IPS DF 6.9 (cell line): ENCODE data around the gene BOD1.
"Not testable (repeated sequence)": the region's sequence is repeated elsewhere in the genome, so short reads cannot be mapped to it uniquely, and the experiment has no call there.

Source experiments
- DNase-seq: peaks from one replicate; pipeline ENCODE4 v3.0.0-alpha.2; 2013; ENCODE audit warnings: low read depth, low spot score
- H3K27ac ChIP-seq: one replicate; pipeline ENCODE4 v1.5.1; 2013; ENCODE audit warnings: low read length, control low read depth
- H3K27me3 ChIP-seq: 2 replicates; pipeline ENCODE4 v1.6.1; 2013; ENCODE audit warnings: mild to moderate bottlenecking, low read length; ENCODE audit not compliant: control insufficient read depth, insufficient read depth
- H3K36me3 ChIP-seq: 2 replicates; pipeline ENCODE4 v1.6.1; 2013; ENCODE audit warnings: low read length; ENCODE audit not compliant: control insufficient read depth, insufficient read depth
- H3K4me1 ChIP-seq: 2 replicates; pipeline ENCODE4 v1.6.1; 2013; ENCODE audit warnings: low read length; ENCODE audit not compliant: control insufficient read depth, insufficient read depth
- H3K4me3 ChIP-seq: 2 replicates; pipeline ENCODE4 v1.5.1; 2013; ENCODE audit warnings: mild to moderate bottlenecking, low read length
- H3K9me3 ChIP-seq: 2 replicates; pipeline ENCODE4 v1.6.1; 2013; ENCODE audit warnings: low read length, inconsistent platforms; ENCODE audit not compliant: control insufficient read depth, insufficient read depth
- WGBS: extraction: QIAGEN DNeasy Blood & Tissue Kit; methylation state at CpG from one replicate; pipeline ENCODE4 v1.1.7; 2013; ENCODE audit warnings: mixed read lengths, missing lambda C conversion rate; ENCODE audit not compliant: insufficient read length, insufficient coverage; 5-methylcytosine and 5-hydroxymethylcytosine counted together

BOD1 gene

GRCh38 chr5:173594061-173594460 lies 22.4 kb downstream of the BOD1 start:
- H3K9me3 ChIP-seq: no peaks in the 10 kb centered on the region; the same call in 1 of the 2 replicates
- H3K4me1 ChIP-seq: no peaks in the 10 kb centered on the region; the same call in 1 of the 2 replicates
- no CpG with 5 or more reads among the region's 3 CpGs for WGBS
- no peaks in the 10 kb centered on the region for H3K36me3 ChIP-seq
- DNase-seq: no peak
- no peaks in the 10 kb centered on the region for H3K27me3 ChIP-seq
- no peak overlapping the region for H3K27ac ChIP-seq
- H3K4me3 ChIP-seq: no peak overlapping the region

- DNase-seq: no peak
- Histone ChIP-seq H3K4me1 (no peaks in the 10 kb centered on the region; the same call in 1 of the 2 replicates), H3K9me3 (no peaks in the 10 kb centered on the region; the same call in 1 of the 2 replicates), H3K27me3 (no peaks in the 10 kb centered on the region), H3K36me3 (no peaks in the 10 kb centered on the region), H3K4me3 (no peak overlapping the region), H3K27ac (no peak overlapping the region)
- no CpG with 5 or more reads among the region's 2 CpGs for WGBS
Observed at GRCh38 chr5:173592050-173592669, 24.3 kb downstream of the BOD1 start.

- DNase-seq: no peak
- Histone ChIP-seq H3K9me3 (no peaks in the 10 kb centered on the region; the same call in 1 of the 2 replicates), H3K4me1 (no peaks in the 10 kb centered on the region; the same call in 1 of the 2 replicates), H3K27me3 (no peaks in the 10 kb centered on the region), H3K4me3 (no peak overlapping the region), H3K36me3 (no peaks in the 10 kb centered on the region), H3K27ac (no peak overlapping the region)
- no CpG with 5 or more reads among the region's 11 CpGs for WGBS
Observed at GRCh38 chr5:173591056-173591514, 25.4 kb downstream of the BOD1 start.

GRCh38 chr5:173590436-173591055 lies 25.9 kb downstream of the BOD1 start:
- no peaks in the 10 kb centered on the region; the same call in 1 of the 2 replicates for H3K9me3 ChIP-seq
- no peak overlapping the region for H3K27ac ChIP-seq
- DNase-seq: no peak
- H3K27me3 ChIP-seq: no peaks in the 10 kb centered on the region
- H3K4me3 ChIP-seq: no peak overlapping the region
- H3K4me1 ChIP-seq: no peaks in the 10 kb centered on the region
- no peaks in the 10 kb centered on the region for H3K36me3 ChIP-seq
- WGBS: no CpG with 5 or more reads among the region's 8 CpGs

- not testable (repeated sequence) for H3K9me3 ChIP-seq, H3K4me1 ChIP-seq, H3K36me3 ChIP-seq, H3K27me3 ChIP-seq, H3K4me3 ChIP-seq, H3K27ac ChIP-seq, DNase-seq
- WGBS: no CpG with 5 or more reads among the region's 3 CpGs
Observed at GRCh38 chr5:173586133-173586532, 30.3 kb downstream of the BOD1 start.

- no peaks in the 10 kb centered on the region for H3K27me3 ChIP-seq
- WGBS: no CpG with 5 or more reads among the region's 2 CpGs
- no peaks in the 10 kb centered on the region for H3K36me3 ChIP-seq
- no peak overlapping the region for H3K4me3 ChIP-seq
- H3K9me3 ChIP-seq: peaks cover 2% of the 10 kb centered on the region
- no peak overlapping the region for H3K27ac ChIP-seq
- no peaks in the 10 kb centered on the region for H3K4me1 ChIP-seq
- no peak for DNase-seq
Observed at GRCh38 chr5:173583346-173583745, 33.1 kb downstream of the BOD1 start.

- H3K27me3 ChIP-seq: no peaks in the 10 kb centered on the region
- no peak overlapping the region for H3K4me3 ChIP-seq
- peaks cover 2% of the 10 kb centered on the region for H3K9me3 ChIP-seq
- no peaks in the 10 kb centered on the region for H3K4me1 ChIP-seq
- no peak overlapping the region for H3K27ac ChIP-seq
- WGBS: no CpG with 5 or more reads among the region's 12 CpGs
- DNase-seq: no peak
- H3K36me3 ChIP-seq: no peaks in the 10 kb centered on the region
Observed at GRCh38 chr5:173582216-173583111, 34.0 kb downstream of the BOD1 start.

GRCh38 chr5:173581408-173582215 lies 34.8 kb downstream of the BOD1 start:
- peaks cover 2% of the 10 kb centered on the region; the same call in 1 of the 2 replicates for H3K9me3 ChIP-seq
- DNase-seq: peak; percentile 64
- WGBS: no CpG with 5 or more reads among the region's 17 CpGs
- no peaks in the 10 kb centered on the region for H3K36me3 ChIP-seq
- no peak overlapping the region for H3K27ac ChIP-seq
- H3K4me3 ChIP-seq: no peak overlapping the region
- H3K27me3 ChIP-seq: no peaks in the 10 kb centered on the region
- no peaks in the 10 kb centered on the region; the same call in 1 of the 2 replicates for H3K4me1 ChIP-seq

- peaks cover 5% of the 10 kb centered on the region for H3K4me1 ChIP-seq
- H3K27me3 ChIP-seq: no peaks in the 10 kb centered on the region
- no peak for DNase-seq
- no CpG with 5 or more reads among the region's 4 CpGs for WGBS
- H3K9me3 ChIP-seq: peaks cover 2% of the 10 kb centered on the region; the same call in 1 of the 2 replicates
- H3K36me3 ChIP-seq: no peaks in the 10 kb centered on the region
- H3K4me3 ChIP-seq: no peak overlapping the region
- no peak overlapping the region for H3K27ac ChIP-seq
Observed at GRCh38 chr5:173578947-173579615, 37.4 kb downstream of the BOD1 start.
